Calu3 (cell line): ENCODE results near the gene SULF2. TPM values are rescaled to one million over a fixed set of nuclear protein-coding genes. Genes with fewer than 3 reads are reported as not detected.

Experiments
- BruUV-seq: library from RNA; stranded (reverse); fragments of 400-500 nt; replicated peaks from 2 replicates; lab custom pipeline; 2021; lab: Mats Ljungman, UMichigan
- CTCF ChIA-PET: fragments of 300-600 bp; sonication (Branson Sonifier 250); formaldehyde crosslinking; loops from one replicate; lab custom pipeline; 2022; ENCODE audit warnings: antibody characterized with exemption; lab: Charles Lee
- DNase-seq: peaks from one replicate; pipeline ENCODE4 v3.0.0; 2022
- H3K27ac Mint-ChIP-seq: one replicate; pipeline ENCODE4 v1.8.0; 2022; ENCODE audit warnings: mixed read lengths; ENCODE audit not compliant: unreplicated experiment
- H3K27me3 Mint-ChIP-seq: one replicate; pipeline ENCODE4 v1.8.0; 2022; ENCODE audit warnings: mixed read lengths; ENCODE audit not compliant: unreplicated experiment
- H3K36me3 Mint-ChIP-seq: one replicate; pipeline ENCODE4 v1.8.0; 2022; ENCODE audit warnings: mild to moderate bottlenecking, moderate library complexity, mixed read lengths; ENCODE audit not compliant: insufficient read depth, unreplicated experiment
- H3K4me1 Mint-ChIP-seq: one replicate; pipeline ENCODE4 v1.8.0; 2022; ENCODE audit warnings: mild to moderate bottlenecking, low read depth, mixed read lengths; ENCODE audit not compliant: unreplicated experiment
- H3K4me3 Mint-ChIP-seq: one replicate; pipeline ENCODE4 v1.8.0; 2022; ENCODE audit warnings: mild to moderate bottlenecking, low read depth, moderate library complexity, mixed read lengths; ENCODE audit not compliant: unreplicated experiment
- H3K9me3 Mint-ChIP-seq: one replicate; pipeline ENCODE4 v1.8.0; 2022; ENCODE audit warnings: low read depth, mixed read lengths; ENCODE audit not compliant: unreplicated experiment
- intact Hi-C: fragments of 100-400 bp; cut with micrococcal nuclease; formaldehyde crosslinking; loops from one replicate; pipeline ENCODE4 v1.10.0; 2022; ENCODE audit not compliant: unreplicated experiment
- total RNA-seq: library from RNA; stranded (reverse); gene quantifications from 2 replicates; pipeline ENCODE4 v1.2.3, GENCODE V29; 2022
- TF ChIP-seq, protein P1 (sequence below): fragments of 200-600 bp; IDR thresholded peaks from one replicate; pipeline ENCODE4 v1.8.0; 2022; ENCODE audit warnings: antibody characterized with exemption; ENCODE audit not compliant: unreplicated experiment

The SULF2 gene
- total RNA-seq, 1 experiment from 2014 or later = 112 TPM

DNA sequence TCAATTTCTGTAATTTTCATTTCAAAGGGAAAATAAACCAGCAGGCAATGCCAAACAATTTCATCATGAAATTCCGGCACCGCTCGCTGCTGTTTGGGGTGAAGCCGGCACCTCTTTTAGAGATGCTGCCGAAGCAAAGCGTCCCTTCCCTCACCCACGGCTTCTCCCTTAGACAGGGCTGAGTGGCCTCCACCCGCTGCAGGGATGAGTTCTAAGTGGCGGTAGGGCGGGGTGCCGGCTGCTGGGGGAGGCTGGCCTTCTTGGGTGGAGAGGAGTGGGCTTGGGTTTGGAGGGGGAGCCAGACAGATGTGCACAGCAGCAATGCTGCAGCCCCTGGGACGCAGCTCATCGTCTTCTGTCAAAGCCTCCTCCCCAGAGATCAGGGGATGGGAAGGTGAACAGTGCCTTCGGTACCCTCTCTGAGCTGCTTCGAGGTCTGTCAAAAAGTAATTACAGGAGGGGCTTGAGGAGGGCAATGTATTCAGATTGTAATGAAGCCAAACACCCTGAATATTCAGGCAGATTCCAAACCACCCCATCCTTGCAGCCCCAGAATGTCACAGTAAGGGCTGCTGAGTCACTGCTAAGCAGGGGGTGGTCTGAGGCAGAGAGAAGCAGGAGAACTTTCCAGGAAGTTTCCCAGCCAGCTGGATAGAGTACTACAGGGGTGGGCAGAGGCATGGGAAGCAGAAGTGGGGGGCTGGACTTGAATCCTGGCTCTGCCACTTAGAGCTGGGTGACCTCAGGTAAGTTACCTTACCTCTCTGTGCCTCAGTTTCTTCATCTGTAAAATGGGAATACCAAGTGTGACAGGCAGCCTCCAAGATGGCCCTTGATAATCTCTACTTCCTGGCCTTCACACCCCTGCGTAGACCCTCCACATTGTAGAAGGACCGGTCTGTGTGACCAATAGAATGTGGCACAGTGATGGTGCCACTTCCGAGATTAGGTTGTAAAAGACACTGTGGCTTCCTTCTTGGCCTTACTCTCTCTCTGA, 96.6 kb downstream of the SULF2 start:
- TF ChIP-seq, protein P1, sequence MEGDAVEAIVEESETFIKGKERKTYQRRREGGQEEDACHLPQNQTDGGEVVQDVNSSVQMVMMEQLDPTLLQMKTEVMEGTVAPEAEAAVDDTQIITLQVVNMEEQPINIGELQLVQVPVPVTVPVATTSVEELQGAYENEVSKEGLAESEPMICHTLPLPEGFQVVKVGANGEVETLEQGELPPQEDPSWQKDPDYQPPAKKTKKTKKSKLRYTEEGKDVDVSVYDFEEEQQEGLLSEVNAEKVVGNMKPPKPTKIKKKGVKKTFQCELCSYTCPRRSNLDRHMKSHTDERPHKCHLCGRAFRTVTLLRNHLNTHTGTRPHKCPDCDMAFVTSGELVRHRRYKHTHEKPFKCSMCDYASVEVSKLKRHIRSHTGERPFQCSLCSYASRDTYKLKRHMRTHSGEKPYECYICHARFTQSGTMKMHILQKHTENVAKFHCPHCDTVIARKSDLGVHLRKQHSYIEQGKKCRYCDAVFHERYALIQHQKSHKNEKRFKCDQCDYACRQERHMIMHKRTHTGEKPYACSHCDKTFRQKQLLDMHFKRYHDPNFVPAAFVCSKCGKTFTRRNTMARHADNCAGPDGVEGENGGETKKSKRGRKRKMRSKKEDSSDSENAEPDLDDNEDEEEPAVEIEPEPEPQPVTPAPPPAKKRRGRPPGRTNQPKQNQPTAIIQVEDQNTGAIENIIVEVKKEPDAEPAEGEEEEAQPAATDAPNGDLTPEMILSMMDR = no peak
- CTCF ChIA-PET = no interaction called here
- BruUV-seq = no TSS peak
- intact Hi-C loops = no loop called here
- Mint-ChIP-seq H3K4me1 (no peaks in the 10 kb centered on the region), H3K36me3 (peaks cover 2% of the 10 kb centered on the region), H3K27me3 (no peaks in the 10 kb centered on the region), H3K27ac (no peak overlapping the region), H3K4me3 (no peak overlapping the region), H3K9me3 (no peaks in the 10 kb centered on the region)
- no peak for DNase-seq

DNA sequence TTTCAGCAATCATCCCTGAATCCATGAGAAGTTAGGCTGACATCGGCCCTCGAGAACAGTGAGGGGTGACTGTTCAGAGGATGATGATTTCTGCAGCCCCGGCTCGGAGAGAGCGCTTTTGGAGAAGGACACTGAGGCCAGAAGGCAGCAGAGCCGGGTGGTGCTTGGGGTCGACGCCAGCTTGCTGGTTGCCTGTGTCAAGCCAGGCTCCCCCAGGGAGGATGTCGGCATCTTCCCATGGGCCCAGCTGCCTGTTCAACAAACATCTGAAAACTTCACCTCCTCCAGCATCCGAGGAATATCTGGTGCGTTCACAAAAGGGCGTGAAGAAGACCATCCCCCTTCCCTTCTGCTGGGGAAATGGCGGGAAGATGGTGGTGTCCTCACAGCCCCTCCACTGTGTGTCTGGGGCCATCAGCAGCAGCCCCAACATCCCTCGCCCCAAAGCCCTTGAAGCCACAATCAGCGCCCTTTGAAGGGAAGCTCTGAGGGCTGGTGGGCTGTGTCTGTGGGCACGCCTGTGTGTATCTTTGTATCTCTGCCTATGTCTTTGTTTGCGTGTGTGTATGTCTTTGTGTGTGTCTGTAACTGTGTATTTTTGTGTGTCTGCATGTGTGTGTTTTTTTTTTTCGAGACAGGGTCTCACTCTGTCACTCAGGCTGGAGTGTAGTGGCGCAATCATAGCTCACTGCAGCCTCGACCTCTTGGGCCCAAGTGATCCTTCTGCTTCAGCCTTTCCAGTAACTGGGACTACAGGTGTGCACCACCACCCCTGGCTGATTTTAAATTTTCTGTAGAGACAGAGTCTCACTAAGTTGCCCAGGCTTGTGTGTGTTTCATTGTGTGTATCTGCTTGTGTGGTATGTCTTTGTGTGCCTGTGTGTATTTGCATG, 97.9 kb downstream of the SULF2 start:
- CTCF ChIA-PET = no interaction called here

DNA sequence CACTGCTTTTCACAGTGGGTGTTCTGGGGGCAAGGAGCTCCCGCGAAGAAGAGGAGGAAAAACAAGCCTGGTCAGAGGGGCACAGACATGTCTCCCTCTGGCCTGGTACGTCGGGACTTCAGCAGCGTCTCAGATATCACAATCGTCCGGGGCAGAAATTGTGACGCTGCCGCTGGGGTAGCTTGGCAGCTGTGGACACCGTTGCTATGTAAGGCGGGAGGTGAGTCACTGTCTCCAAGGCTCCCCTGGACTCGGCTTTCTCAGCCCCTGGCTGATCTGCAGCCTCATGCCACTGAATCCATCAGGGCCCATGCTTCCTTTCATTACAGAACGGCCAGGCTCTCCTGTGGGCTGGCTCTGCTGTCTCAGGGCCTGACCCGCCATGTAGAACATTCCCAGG, 98.7 kb downstream of the SULF2 start:
- intact Hi-C loops = no loop called here
- TF ChIP-seq, protein P1 = no peak
- Mint-ChIP-seq H3K27me3 (no peaks in the 10 kb centered on the region), H3K36me3 (peaks cover 4% of the 10 kb centered on the region), H3K9me3 (no peaks in the 10 kb centered on the region), H3K27ac (no peak overlapping the region), H3K4me1 (no peaks in the 10 kb centered on the region), H3K4me3 (no peak overlapping the region)
- no TSS peak for BruUV-seq
- CTCF ChIA-PET = no interaction called here
- no peak for DNase-seq

More for the DNA sequence above, 97.9 kb downstream of the SULF2 start:
- TF ChIP-seq, protein P1 = no peak
- H3K4me1 Mint-ChIP-seq = no peaks in the 10 kb centered on the region
- BruUV-seq = no TSS peak
- H3K27me3 Mint-ChIP-seq = no peaks in the 10 kb centered on the region
- no peaks in the 10 kb centered on the region for H3K9me3 Mint-ChIP-seq
- intact Hi-C loops = no loop called here
- peaks cover 4% of the 10 kb centered on the region for H3K36me3 Mint-ChIP-seq
- H3K4me3 Mint-ChIP-seq = no peak overlapping the region
- no peak for DNase-seq
- no peak overlapping the region for H3K27ac Mint-ChIP-seq

DNA sequence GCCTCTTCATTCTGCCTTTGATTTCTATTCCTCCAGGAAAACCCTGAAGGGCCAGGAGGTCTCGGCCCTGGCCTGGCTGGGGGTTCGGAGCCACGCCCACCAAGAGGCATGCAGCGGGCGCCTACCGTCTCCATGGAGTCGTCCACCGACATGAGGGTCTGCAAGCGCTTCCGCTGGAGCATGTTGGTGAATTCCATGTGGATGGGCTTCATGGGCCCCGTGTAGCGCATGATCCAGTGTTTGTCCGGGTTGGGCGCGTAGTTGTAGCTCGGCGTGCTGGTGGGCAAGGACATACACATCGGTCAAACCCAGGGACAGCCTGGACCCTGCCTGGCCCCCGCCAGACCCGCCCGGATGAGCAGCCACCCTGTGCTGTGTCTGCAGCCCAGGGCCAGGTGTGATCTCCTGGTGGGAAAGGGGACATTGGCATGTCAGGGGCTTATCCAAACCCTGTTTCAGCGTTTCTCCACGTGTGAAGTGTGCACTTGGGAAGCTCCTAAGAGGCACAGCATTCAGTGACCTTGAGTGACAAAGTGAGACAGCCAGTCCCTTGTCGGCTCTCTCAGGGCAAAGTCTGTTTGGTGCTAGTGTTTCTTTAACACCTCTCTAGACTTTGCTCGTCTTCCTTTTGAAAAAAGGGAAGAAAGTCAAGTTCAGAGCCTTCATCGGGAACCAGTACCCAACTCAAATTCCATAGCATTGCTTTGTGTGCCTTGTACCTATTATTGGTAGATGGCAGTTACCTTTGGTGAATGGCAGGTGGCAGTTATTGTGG, 100.8 kb downstream of the SULF2 start:
- CTCF ChIA-PET = no interaction called here

More for the DNA sequence above, 100.8 kb downstream of the SULF2 start:
- DNase-seq = no peak
- Mint-ChIP-seq H3K4me3 (no peak overlapping the region), H3K9me3 (no peaks in the 10 kb centered on the region), H3K27me3 (no peaks in the 10 kb centered on the region), H3K36me3 (peaks cover 4% of the 10 kb centered on the region), H3K27ac (no peak overlapping the region), H3K4me1 (no peaks in the 10 kb centered on the region)
- BruUV-seq = no TSS peak
- TF ChIP-seq, protein P1 = no peak
- intact Hi-C loops = no loop called here
